Bronchial epithelial cell (primary cell): Measurements from ENCODE around the gene APOD. TPM values are rescaled to one million over a fixed set of nuclear protein-coding genes. Genes with fewer than 3 reads are reported as not detected.

Experiments
- DNase-seq: peaks from one replicate; pipeline ENCODE4 v3.0.0-alpha.2; 2010; ENCODE audit warnings: low read depth
- FAIRE-seq: peaks from 2 replicates; lab custom pipeline; 2011; peaks lifted over from hg19 to GRCh38; lab: Jason Lieb, UNC
- H3K27me3 ChIP-seq: 2 replicates; pipeline ENCODE4 v1.5.1; 2011; ENCODE audit warnings: low read length; ENCODE audit not compliant: control insufficient read depth, insufficient read depth
- H3K36me3 ChIP-seq: 2 replicates; pipeline ENCODE4 v1.5.1; 2011; ENCODE audit warnings: low read length; ENCODE audit not compliant: control insufficient read depth, insufficient read depth
- H3K4me3 ChIP-seq: 2 replicates; pipeline ENCODE4 v1.5.1; 2011; ENCODE audit warnings: mild to moderate bottlenecking, low read depth, low read length, control low read depth
- total RNA-seq: library from RNA; depleted of rRNA; stranded (reverse); fragments of >200 nt; gene quantifications from 2 replicates; pipeline ENCODE4 v1.2.1, GENCODE V29; 2014
- TF ChIP-seq, protein P1 (sequence below): IDR thresholded peaks from 2 replicates; pipeline ENCODE4 v1.5.1; 2011; ENCODE audit warnings: mild to moderate bottlenecking, moderate library complexity, low read length, control low read depth, inconsistent platforms; ENCODE audit not compliant: insufficient read depth, severe bottlenecking

The APOD gene
- total RNA-seq, 1 donor from 2014 or later: 3.9 TPM

DNA sequence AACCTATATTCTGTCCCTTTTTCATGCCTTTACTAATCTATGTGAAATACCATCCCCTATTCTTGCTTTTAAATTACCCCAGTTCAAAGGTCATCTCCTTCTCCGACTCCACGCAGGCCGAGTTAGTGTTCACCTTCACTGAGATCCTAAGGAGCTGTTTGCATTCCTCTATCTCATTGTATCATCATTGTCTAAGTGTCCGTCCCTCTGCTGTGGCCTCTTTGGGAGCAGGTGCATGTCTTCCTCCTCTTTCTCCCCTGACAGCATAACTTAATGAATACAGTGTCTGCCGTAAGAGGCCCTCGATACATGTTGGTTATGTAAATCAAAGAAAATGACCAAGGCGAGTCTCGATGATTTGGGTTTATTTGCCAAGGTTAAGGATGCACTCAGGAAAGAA, 35.7 kb downstream of the APOD start:
- TF ChIP-seq, protein P1, sequence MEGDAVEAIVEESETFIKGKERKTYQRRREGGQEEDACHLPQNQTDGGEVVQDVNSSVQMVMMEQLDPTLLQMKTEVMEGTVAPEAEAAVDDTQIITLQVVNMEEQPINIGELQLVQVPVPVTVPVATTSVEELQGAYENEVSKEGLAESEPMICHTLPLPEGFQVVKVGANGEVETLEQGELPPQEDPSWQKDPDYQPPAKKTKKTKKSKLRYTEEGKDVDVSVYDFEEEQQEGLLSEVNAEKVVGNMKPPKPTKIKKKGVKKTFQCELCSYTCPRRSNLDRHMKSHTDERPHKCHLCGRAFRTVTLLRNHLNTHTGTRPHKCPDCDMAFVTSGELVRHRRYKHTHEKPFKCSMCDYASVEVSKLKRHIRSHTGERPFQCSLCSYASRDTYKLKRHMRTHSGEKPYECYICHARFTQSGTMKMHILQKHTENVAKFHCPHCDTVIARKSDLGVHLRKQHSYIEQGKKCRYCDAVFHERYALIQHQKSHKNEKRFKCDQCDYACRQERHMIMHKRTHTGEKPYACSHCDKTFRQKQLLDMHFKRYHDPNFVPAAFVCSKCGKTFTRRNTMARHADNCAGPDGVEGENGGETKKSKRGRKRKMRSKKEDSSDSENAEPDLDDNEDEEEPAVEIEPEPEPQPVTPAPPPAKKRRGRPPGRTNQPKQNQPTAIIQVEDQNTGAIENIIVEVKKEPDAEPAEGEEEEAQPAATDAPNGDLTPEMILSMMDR: no peak
- Histone ChIP-seq H3K27me3 (no peaks in the 10 kb centered on the region), H3K36me3 (no peaks in the 10 kb centered on the region), H3K4me3 (no peak overlapping the region)
- DNase-seq (no peak), FAIRE-seq (no peak)

DNA sequence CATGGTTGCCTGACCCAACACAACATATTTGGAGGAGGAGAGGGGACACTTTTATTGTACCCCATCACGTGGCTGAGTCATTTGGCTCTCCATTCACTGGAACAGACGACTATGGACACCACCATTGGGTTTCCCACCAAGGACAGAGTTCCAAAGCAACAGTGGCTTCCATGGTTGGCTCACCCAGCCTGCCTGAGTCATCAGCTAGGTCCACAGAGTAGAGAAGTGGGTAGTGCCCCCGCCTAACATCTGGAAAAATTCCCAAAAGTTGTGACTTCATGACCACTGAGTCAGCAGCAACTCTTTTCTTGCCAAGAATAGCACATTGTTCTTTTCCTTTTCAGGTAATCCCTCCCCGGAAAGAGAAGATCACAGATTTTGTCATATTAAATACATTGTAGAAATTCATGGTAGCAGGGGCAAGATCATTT, 37.6 kb downstream of the APOD start:
- FAIRE-seq: peak; percentile 81
- DNase-seq: peak; percentile 96
- H3K4me3 ChIP-seq: no peak overlapping the region
- TF ChIP-seq, protein P1: no peak
- H3K27me3 ChIP-seq: no peaks in the 10 kb centered on the region
- no peaks in the 10 kb centered on the region for H3K36me3 ChIP-seq

DNA sequence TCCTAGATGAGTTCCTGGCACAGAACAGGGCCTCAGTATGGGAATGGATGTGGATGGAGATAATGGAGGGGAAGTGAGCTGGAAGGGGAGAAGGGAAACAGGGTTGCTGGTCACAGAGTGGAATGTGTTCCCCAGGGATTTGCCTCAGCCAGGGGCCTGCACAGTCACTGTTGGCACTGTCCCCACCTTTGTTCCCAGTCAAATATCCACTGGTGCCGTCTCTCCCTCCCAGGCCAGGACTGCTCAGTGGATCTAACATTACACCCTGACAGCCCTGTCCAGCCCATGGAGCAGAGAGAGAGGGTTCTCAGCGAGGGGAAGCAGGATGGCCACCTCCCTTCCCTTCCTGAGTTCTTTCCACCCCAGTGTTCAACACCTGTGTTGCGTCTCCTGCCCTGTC, 39.1 kb downstream of the APOD start:
- no peak for FAIRE-seq
- no peak for DNase-seq
- Histone ChIP-seq H3K36me3 (no peaks in the 10 kb centered on the region), H3K4me3 (no peak overlapping the region), H3K27me3 (no peaks in the 10 kb centered on the region)
- TF ChIP-seq, protein P1: no peak

DNA sequence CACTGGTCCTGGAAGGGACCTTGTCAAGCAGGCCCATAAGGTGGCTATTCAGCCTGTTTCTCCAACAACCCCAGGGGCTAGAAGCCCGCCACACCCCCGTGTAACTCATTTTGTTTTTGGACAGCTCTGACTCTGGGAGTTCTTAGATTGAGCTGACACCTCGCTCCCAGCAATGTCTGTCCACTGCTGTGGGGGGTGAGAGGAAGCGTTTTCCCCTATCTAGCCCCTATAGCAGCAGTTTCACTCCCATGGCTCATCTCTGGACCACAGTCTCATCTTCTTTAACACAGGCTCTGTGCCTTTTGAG, 39.6 kb downstream of the APOD start:
- TF ChIP-seq, protein P1: no peak
- DNase-seq (no peak), FAIRE-seq (no peak)
- H3K36me3 ChIP-seq: no peaks in the 10 kb centered on the region
- no peaks in the 10 kb centered on the region for H3K27me3 ChIP-seq
- H3K4me3 ChIP-seq: no peak overlapping the region

DNA sequence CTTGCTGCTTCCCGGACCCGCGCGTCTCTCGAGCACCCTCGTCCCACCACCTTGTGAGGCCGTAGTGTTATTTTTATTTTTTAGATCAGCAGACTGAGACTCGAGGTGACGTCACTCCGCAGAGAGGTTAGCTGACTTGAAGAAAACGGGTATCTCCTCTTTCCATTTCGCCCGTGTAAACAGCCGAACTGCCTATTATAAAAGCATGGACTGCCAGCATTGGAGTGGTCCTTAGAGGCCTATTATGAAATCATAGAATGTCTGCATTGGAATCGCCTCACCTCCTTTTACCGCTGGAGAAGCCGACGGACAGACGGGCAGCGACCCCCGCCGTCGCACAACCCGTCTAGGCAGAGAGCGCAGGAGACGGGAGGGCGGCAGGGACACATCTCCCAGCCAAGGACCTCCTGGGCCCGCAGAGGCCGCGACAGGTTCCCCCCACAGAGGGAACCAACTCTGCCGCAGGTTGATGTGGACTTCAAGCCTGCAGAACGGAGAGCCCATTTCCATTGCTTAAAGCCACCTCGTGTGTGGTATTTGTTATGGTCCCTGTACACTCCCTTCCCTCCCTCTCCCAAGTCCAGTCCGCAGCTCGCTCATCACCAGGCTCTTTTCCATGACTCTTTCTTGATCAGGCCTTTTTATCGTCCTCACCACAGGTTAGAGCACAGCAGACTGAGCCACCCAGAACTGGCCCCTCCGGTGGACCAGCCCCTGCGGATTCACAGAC, 40.1 kb downstream of the APOD start:
- DNase-seq: no peak
- Histone ChIP-seq H3K36me3 (no peaks in the 10 kb centered on the region), H3K4me3 (peak overlapping the region; percentile 92), H3K27me3 (no peaks in the 10 kb centered on the region)
- TF ChIP-seq, protein P1: no peak
- FAIRE-seq: no peak
